OCI-M2 (cell line): Measurements from ENCODE around the gene SOCS7.

Experiments
- DNase-seq: peaks from one replicate; lab custom pipeline; 2025; ENCODE audit not compliant: unreplicated experiment; lab: John Stamatoyannopoulos, UW

SOCS7 gene

GRCh38 chr17:38419508-38419981 is 67.9 kb downstream of the SOCS7 start:
- no peak for DNase-seq

- DNase-seq, result no peak
These were observed 68.9 kb downstream of the SOCS7 start for GRCh38 chr17:38420518-38420917.

- DNase-seq, result no peak
These were observed 69.7 kb downstream of the SOCS7 start for GRCh38 chr17:38421171-38421841.

- DNase-seq, result no peak
These were observed 70.5 kb downstream of the SOCS7 start for GRCh38 chr17:38421871-38422827.

- no peak for DNase-seq
These were observed 72.8 kb downstream of the SOCS7 start for GRCh38 chr17:38424297-38424972.

GRCh38 chr17:38425031-38425430 is 73.4 kb downstream of the SOCS7 start:
- DNase-seq, result no peak

- DNase-seq, result no peak
These were observed 74.1 kb downstream of the SOCS7 start for GRCh38 chr17:38425744-38426143.

GRCh38 chr17:38426441-38426840 is 74.8 kb downstream of the SOCS7 start:
- DNase-seq, result no peak

- no peak for DNase-seq
These were observed 75.7 kb downstream of the SOCS7 start for GRCh38 chr17:38427160-38427949.

GRCh38 chr17:38428112-38428642 is 76.5 kb downstream of the SOCS7 start, which contains the start of gene ARHGAP23:
Gene ARHGAP23, plus strand, starts transcription at chr17:38428464. Its CDS starts 22 bp downstream, at chr17:38428486.
- no peak for DNase-seq

GRCh38 chr17:38428643-38429371 is 77.2 kb downstream of the SOCS7 start:
- no peak for DNase-seq

- DNase-seq, result no peak
These were observed 77.9 kb downstream of the SOCS7 start for GRCh38 chr17:38429476-38430100.

GRCh38 chr17:38430316-38430715 is 78.7 kb downstream of the SOCS7 start:
- no peak for DNase-seq

GRCh38 chr17:38430822-38431221 is 79.2 kb downstream of the SOCS7 start:
- DNase-seq, result no peak

- DNase-seq, result no peak
These were observed 79.9 kb downstream of the SOCS7 start for GRCh38 chr17:38431346-38432145.

GRCh38 chr17:38434178-38434665 is 82.6 kb downstream of the SOCS7 start:
- DNase-seq, result no peak

GRCh38 chr17:38435795-38436194 is 84.2 kb downstream of the SOCS7 start:
- DNase-seq, result no peak

- no peak for DNase-seq
These were observed 84.7 kb downstream of the SOCS7 start for GRCh38 chr17:38436386-38436785.
